H9 (cell line): ENCODE measurements around the gene GAS1. TPM values are rescaled to one million over a fixed set of nuclear protein-coding genes. Genes with fewer than 3 reads are reported as not detected.

ENCODE experiments used
- DNase-seq: peaks from one replicate; pipeline ENCODE4 v3.0.0-alpha.2; 2017
- H2AFZ ChIP-seq: one replicate; pipeline ENCODE4 v1.6.1; 2013; ENCODE audit warnings: mild to moderate bottlenecking, low read length, control low read depth, moderate library complexity
- H2AK5ac ChIP-seq: 2 replicates; pipeline ENCODE4 v1.6.1; 2013; ENCODE audit warnings: low read length, control low read depth, mixed read lengths; ENCODE audit not compliant: insufficient read length
- H2BK120ac ChIP-seq: one replicate; pipeline ENCODE4 v1.6.1; 2013; ENCODE audit warnings: low read depth, mild to moderate bottlenecking, low read length, control low read depth, inconsistent platforms; ENCODE audit not compliant: poor library complexity, severe bottlenecking
- H2BK12ac ChIP-seq: 2 replicates; pipeline ENCODE4 v1.6.1; 2013; ENCODE audit warnings: low read length, control low read depth, mixed read lengths, low read depth; ENCODE audit not compliant: insufficient read length
- H2BK15ac ChIP-seq: 2 replicates; pipeline ENCODE4 v1.6.1; 2013; ENCODE audit warnings: low read depth, low read length, control low read depth
- H2BK20ac ChIP-seq: one replicate; pipeline ENCODE4 v1.6.1; 2013; ENCODE audit warnings: low read depth, mild to moderate bottlenecking, low read length, control low read depth, inconsistent platforms; ENCODE audit not compliant: poor library complexity, severe bottlenecking
- H2BK5ac ChIP-seq: 2 replicates; pipeline ENCODE4 v1.6.1; 2013; ENCODE audit warnings: low read length, control low read depth, mixed read lengths; ENCODE audit not compliant: insufficient read length
- H3K14ac ChIP-seq: 2 replicates; pipeline ENCODE4 v1.6.1; 2013; ENCODE audit warnings: low read length, control low read depth; ENCODE audit not compliant: insufficient read depth
- H3K18ac ChIP-seq: 2 replicates; pipeline ENCODE4 v1.6.1; 2013; ENCODE audit warnings: low read depth, mild to moderate bottlenecking, mixed read lengths, low read length, control low read depth; ENCODE audit not compliant: insufficient read length
- H3K23ac ChIP-seq: 2 replicates; pipeline ENCODE4 v1.6.1; 2013; ENCODE audit warnings: low read length, control low read depth, mixed read lengths, low read depth; ENCODE audit not compliant: insufficient read length
- H3K23me2 ChIP-seq: 2 replicates; pipeline ENCODE4 v1.6.1; 2013; ENCODE audit warnings: low read depth, mild to moderate bottlenecking, mixed read lengths, low read length, control low read depth; ENCODE audit not compliant: insufficient read length, poor library complexity, severe bottlenecking
- H3K27ac ChIP-seq: 2 replicates; pipeline ENCODE4 v1.5.1; 2013; ENCODE audit warnings: low read length, control low read depth, mixed read lengths, low read depth; ENCODE audit not compliant: insufficient read length
- H3K27me3 ChIP-seq: 2 replicates; pipeline ENCODE4 v1.6.1; 2013; ENCODE audit warnings: low read length, control low read depth, inconsistent platforms; ENCODE audit not compliant: insufficient read depth
- H3K4ac ChIP-seq: 2 replicates; pipeline ENCODE4 v1.6.1; 2013; ENCODE audit warnings: low read depth, mild to moderate bottlenecking, control low read depth, inconsistent platforms, low read length, moderate library complexity
- H3K4me1 ChIP-seq: 2 replicates; pipeline ENCODE4 v1.6.1; 2013; ENCODE audit warnings: low read length, control low read depth, inconsistent platforms; ENCODE audit not compliant: insufficient read depth
- H3K4me2 ChIP-seq: 2 replicates; pipeline ENCODE4 v1.6.1; 2013; ENCODE audit warnings: low read length, control low read depth, mixed read lengths; ENCODE audit not compliant: insufficient read length, insufficient read depth
- H3K56ac ChIP-seq: 2 replicates; pipeline ENCODE4 v1.6.1; 2013; ENCODE audit warnings: low read depth, mild to moderate bottlenecking, mixed read lengths, low read length, control low read depth; ENCODE audit not compliant: insufficient read length
- H3K79me1 ChIP-seq: 2 replicates; pipeline ENCODE4 v1.6.1; 2013; ENCODE audit warnings: low read depth, mild to moderate bottlenecking, moderate library complexity, low read length, control low read depth, inconsistent platforms; ENCODE audit not compliant: insufficient read depth, poor library complexity, severe bottlenecking
- H3K79me2 ChIP-seq: 2 replicates; pipeline ENCODE4 v1.6.1; 2013; ENCODE audit warnings: low read length, control low read depth, inconsistent platforms; ENCODE audit not compliant: insufficient read depth
- H3K9ac ChIP-seq: 2 replicates; pipeline ENCODE4 v1.6.1; 2013; ENCODE audit warnings: low read length, control low read depth, mixed read lengths; ENCODE audit not compliant: insufficient read length; ENCODE audit errors: extremely low read depth
- H3K9me3 ChIP-seq: one replicate; pipeline ENCODE4 v1.6.1; 2013; ENCODE audit warnings: low read depth, low read length, inconsistent platforms; ENCODE audit not compliant: control insufficient read depth
- H3T11ph ChIP-seq: one replicate; pipeline ENCODE4 v1.6.1; 2013; ENCODE audit warnings: mild to moderate bottlenecking, low read length, control low read depth, inconsistent platforms
- H4K20me1 ChIP-seq: one replicate; pipeline ENCODE4 v1.6.1; 2013; ENCODE audit not compliant: control insufficient read depth, insufficient read length, insufficient read depth
- H4K5ac ChIP-seq: 2 replicates; pipeline ENCODE4 v1.6.1; 2013; ENCODE audit warnings: low read depth, mild to moderate bottlenecking, mixed read lengths, low read length, control low read depth; ENCODE audit not compliant: insufficient read length
- H4K8ac ChIP-seq: replicated peaks from 2 replicates; pipeline ENCODE4 v1.6.1; 2013; ENCODE audit warnings: low read length, control low read depth, mixed read lengths, low read depth; ENCODE audit not compliant: insufficient read length
- H4K91ac ChIP-seq: 2 replicates; pipeline ENCODE4 v1.6.1; 2013; ENCODE audit warnings: low read depth, mild to moderate bottlenecking, moderate library complexity, mixed read lengths, low read length, control low read depth; ENCODE audit not compliant: insufficient read length
- H3K27ac Mint-ChIP-seq, 3 experiments: 2 replicates in 2 of 3; 3 replicates in 1 of 3; pipeline ENCODE4 v1.8.0; 2020 to 2021; ENCODE audit warnings: mixed read lengths in 3 of 3, mild to moderate bottlenecking in 1 of 3, moderate library complexity in 1 of 3
- H3K27me3 Mint-ChIP-seq: 2 replicates; pipeline ENCODE4 v1.8.0; 2021; ENCODE audit warnings: low read depth, mild to moderate bottlenecking, moderate library complexity, mixed read lengths
- H3K36me3 Mint-ChIP-seq, 3 experiments: 2 replicates in 2 of 3; 3 replicates in 1 of 3; pipeline ENCODE4 v1.8.0; 2020 to 2021; ENCODE audit warnings: low read depth in 3 of 3, mixed read lengths in 3 of 3; ENCODE audit not compliant: insufficient read depth in 1 of 3
- H3K4me1 Mint-ChIP-seq, 2 experiments: 2 replicates each; pipeline ENCODE4 v1.8.0; 2020; ENCODE audit warnings: mixed read lengths in 2 of 2
- H3K4me3 Mint-ChIP-seq, 2 experiments: 2 replicates in 1 of 2; 3 replicates in 1 of 2; pipeline ENCODE4 v1.8.0; 2020 to 2021; ENCODE audit warnings: mild to moderate bottlenecking in 2 of 2, mixed read lengths in 2 of 2, moderate library complexity in 1 of 2
- H3K9me3 Mint-ChIP-seq, 2 experiments: 2 replicates in 1 of 2; 3 replicates in 1 of 2; pipeline ENCODE4 v1.8.0; 2020; ENCODE audit warnings: mild to moderate bottlenecking in 2 of 2, mixed read lengths in 2 of 2, moderate library complexity in 1 of 2
- WGBS: extraction: QIAGEN DNeasy Blood & Tissue Kit; methylation state at CpG from one replicate; pipeline ENCODE4 v1.1.7; 2013; ENCODE audit warnings: missing lambda C conversion rate, low lambda C conversion rate, mixed read lengths; ENCODE audit not compliant: insufficient read length; ENCODE audit errors: extremely low coverage; 5-methylcytosine and 5-hydroxymethylcytosine counted together
- total RNA-seq: library from RNA; stranded (reverse); gene quantifications from 2 replicates; pipeline ENCODE4 v1.2.1, GENCODE V29; 2021
- TF ChIP-seq, protein P1 (sequence below): fragments of 200-600 bp; sonication (generic); conservative IDR thresholded peaks from 3 replicates; pipeline ENCODE4 v1.8.0; 2021; ENCODE audit warnings: antibody characterized with exemption, mild to moderate bottlenecking

GAS1 gene
- total RNA-seq, 1 experiment from 2014 or later, result 2.3 TPM

DNA sequence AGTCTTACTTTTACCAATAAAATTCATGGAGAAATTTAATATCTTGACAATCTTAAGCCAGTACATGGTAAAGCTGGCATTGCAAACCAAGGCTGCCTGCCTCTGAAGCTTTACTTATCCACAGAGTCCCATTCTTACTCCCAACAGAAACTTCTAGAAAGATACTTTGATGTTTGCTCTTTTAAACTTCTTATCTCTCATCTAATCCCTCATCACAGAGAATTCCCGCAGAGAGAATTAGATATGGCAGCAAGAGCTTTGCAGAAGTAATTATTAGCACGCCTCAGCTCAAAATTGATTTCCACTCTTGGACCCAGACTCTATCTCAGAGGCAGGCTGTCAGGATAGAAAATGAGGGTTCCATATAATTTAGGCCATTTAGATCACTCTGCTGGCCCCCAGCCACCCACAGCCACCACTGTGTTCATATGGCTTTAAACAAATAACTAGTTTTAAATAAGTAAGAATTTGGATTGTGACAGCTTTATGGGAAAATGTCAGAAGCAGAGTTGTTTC is 37.9 kb upstream of the GAS1 start:
- H4K91ac ChIP-seq, result no peak overlapping the region
- Mint-ChIP-seq H3K27me3 (no peaks in the 10 kb centered on the region; the same call in none of the 2 replicates), H3K36me3 (no peaks in the 10 kb centered on the region), H3K27ac (no peak overlapping the region), H3K4me3 (no peak overlapping the region), H3K9me3 (no peaks in the 10 kb centered on the region; a peak in 1 of 5 replicates), H3K4me1 (no peaks in the 10 kb centered on the region)
- no peak for DNase-seq
- no peak overlapping the region for H3K14ac ChIP-seq
- no peak overlapping the region for H2BK12ac ChIP-seq
- no peak overlapping the region for H3K9ac ChIP-seq
- WGBS, result no CpG with 5 or more reads among the region's 2 CpGs
- H3K27me3 ChIP-seq, result no peaks in the 10 kb centered on the region
- no peak overlapping the region for H2BK15ac ChIP-seq
- H2BK120ac ChIP-seq, result no peak overlapping the region
- H2BK5ac ChIP-seq, result no peak overlapping the region
- H3K9me3 ChIP-seq, result no peaks in the 10 kb centered on the region
- H3K4me1 ChIP-seq, result no peaks in the 10 kb centered on the region
- H3K56ac ChIP-seq, result no peak overlapping the region
- H2AFZ ChIP-seq, result no peak overlapping the region
- no peak overlapping the region for H4K5ac ChIP-seq
- no peaks in the 10 kb centered on the region for H3K79me2 ChIP-seq
- no peak overlapping the region for H3K27ac ChIP-seq
- H2AK5ac ChIP-seq, result no peak overlapping the region
- H3K4me2 ChIP-seq, result no peak overlapping the region
- H3K23ac ChIP-seq, result no peak overlapping the region
- H3K23me2 ChIP-seq, result no peaks in the 10 kb centered on the region
- no peak overlapping the region for H3T11ph ChIP-seq
- no peak overlapping the region for H3K4ac ChIP-seq
- no peak overlapping the region for H4K8ac ChIP-seq
- no peak overlapping the region for H2BK20ac ChIP-seq
- H3K18ac ChIP-seq, result no peak overlapping the region
- H4K20me1 ChIP-seq, result no peaks in the 10 kb centered on the region
- H3K79me1 ChIP-seq, result no peaks in the 10 kb centered on the region
- TF ChIP-seq, protein P1, sequence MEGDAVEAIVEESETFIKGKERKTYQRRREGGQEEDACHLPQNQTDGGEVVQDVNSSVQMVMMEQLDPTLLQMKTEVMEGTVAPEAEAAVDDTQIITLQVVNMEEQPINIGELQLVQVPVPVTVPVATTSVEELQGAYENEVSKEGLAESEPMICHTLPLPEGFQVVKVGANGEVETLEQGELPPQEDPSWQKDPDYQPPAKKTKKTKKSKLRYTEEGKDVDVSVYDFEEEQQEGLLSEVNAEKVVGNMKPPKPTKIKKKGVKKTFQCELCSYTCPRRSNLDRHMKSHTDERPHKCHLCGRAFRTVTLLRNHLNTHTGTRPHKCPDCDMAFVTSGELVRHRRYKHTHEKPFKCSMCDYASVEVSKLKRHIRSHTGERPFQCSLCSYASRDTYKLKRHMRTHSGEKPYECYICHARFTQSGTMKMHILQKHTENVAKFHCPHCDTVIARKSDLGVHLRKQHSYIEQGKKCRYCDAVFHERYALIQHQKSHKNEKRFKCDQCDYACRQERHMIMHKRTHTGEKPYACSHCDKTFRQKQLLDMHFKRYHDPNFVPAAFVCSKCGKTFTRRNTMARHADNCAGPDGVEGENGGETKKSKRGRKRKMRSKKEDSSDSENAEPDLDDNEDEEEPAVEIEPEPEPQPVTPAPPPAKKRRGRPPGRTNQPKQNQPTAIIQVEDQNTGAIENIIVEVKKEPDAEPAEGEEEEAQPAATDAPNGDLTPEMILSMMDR, result no peak
